GM12878 (cell line): Measurements from ENCODE around the gene CYTIP. TPM values are rescaled to one million over a fixed set of nuclear protein-coding genes. Genes with fewer than 3 reads are reported as not detected.

Experiments used
- ATAC-seq: fragments of 200-7000 bp; cut with Tn5 transposase; 3 replicates; pipeline ENCODE4 v1.9.1; 2020; ENCODE audit warnings: mild to moderate bottlenecking, moderate library complexity
- BruUV-seq: library from RNA; stranded (reverse); fragments of 400-500 nt; replicated peaks from 2 replicates; lab custom pipeline; 2021; lab: Mats Ljungman, UMichigan
- CTCF ChIA-PET: fragments of 300-600 bp; sonication (Branson Sonifier 250); formaldehyde crosslinking; extraction: SDS; loops from one replicate; lab custom pipeline; 2021; ENCODE audit warnings: inconsistent platforms; lab: Yijun Ruan, JAX
- POLR2A ChIA-PET: fragments of 350-600 bp; formaldehyde crosslinking; extraction: SDS; loops from one replicate; lab custom pipeline; 2021; ENCODE audit warnings: inconsistent platforms; lab: Charles Lee
- RAD21 ChIA-PET: fragments of 300-600 bp; sonication (Branson Sonifier 250); formaldehyde crosslinking; loops from one replicate; lab custom pipeline; 2023; ENCODE audit warnings: antibody characterized with exemption; ENCODE audit not compliant: unreplicated experiment; lab: Charles Lee
- SMC1A ChIA-PET: fragments of 300-600 bp; sonication (Branson Sonifier 250); formaldehyde crosslinking; loops from one replicate; lab custom pipeline; 2023; ENCODE audit not compliant: unreplicated experiment, uncharacterized antibody; lab: Charles Lee
- DNase-seq: peaks from one replicate; pipeline ENCODE4 v3.0.0-alpha.2; 2011; ENCODE audit warnings: low read depth, low spot score
- FAIRE-seq: peaks from 3 replicates; lab custom pipeline; 2011; peaks lifted over from hg19 to GRCh38; lab: Jason Lieb, UNC
- H2AFZ ChIP-seq: 2 replicates; pipeline ENCODE4 v1.6.0; 2011; ENCODE audit warnings: low read depth, low read length, control low read depth; ENCODE audit not compliant: control insufficient read depth
- H3K27ac ChIP-seq: 2 replicates; pipeline ENCODE4 v1.5.1; 2011; ENCODE audit warnings: control low read depth; ENCODE audit not compliant: control insufficient read depth, insufficient read depth
- H3K27me3 ChIP-seq, 2 experiments: replicated peaks in 1 of 2; 2 replicates each; pipeline versions ENCODE4 v1.6.0 to v1.6.1; 2011; ENCODE audit warnings: low read length in 1 of 2; ENCODE audit not compliant: control insufficient read depth in 2 of 2, insufficient read depth in 2 of 2
- H3K36me3 ChIP-seq, 2 experiments: 2 replicates each; pipeline ENCODE4 v1.5.1; 2011; ENCODE audit warnings: low read length in 1 of 2; ENCODE audit not compliant: control insufficient read depth in 2 of 2, insufficient read depth in 2 of 2
- H3K4me1 ChIP-seq: 2 replicates; pipeline ENCODE4 v1.6.1; 2011; ENCODE audit warnings: mild to moderate bottlenecking, low read length, moderate library complexity, mixed read lengths; ENCODE audit not compliant: control insufficient read depth, insufficient read depth
- H3K4me2 ChIP-seq: 2 replicates; pipeline ENCODE4 v1.6.0; 2011; ENCODE audit warnings: control low read depth; ENCODE audit not compliant: control insufficient read depth, insufficient read depth
- H3K4me3 ChIP-seq: fragments of 200-600 bp; sonication (generic); 2 replicates; pipeline ENCODE4 v1.5.1; 2016
- H3K79me2 ChIP-seq: 2 replicates; pipeline ENCODE4 v1.6.0; 2011; ENCODE audit warnings: low read length; ENCODE audit not compliant: control insufficient read depth, insufficient read depth
- H3K9ac ChIP-seq: 2 replicates; pipeline ENCODE4 v1.8.0; 2011; ENCODE audit warnings: low read length, control low read depth, mixed read lengths; ENCODE audit not compliant: control insufficient read depth, insufficient read depth
- H3K9me3 ChIP-seq: replicated peaks from 3 replicates; pipeline ENCODE4 v1.5.1; 2011; ENCODE audit warnings: mild to moderate bottlenecking, low read length; ENCODE audit not compliant: control insufficient read depth, insufficient read depth
- H4K20me1 ChIP-seq: 2 replicates; pipeline ENCODE4 v1.6.0; 2011; ENCODE audit not compliant: control insufficient read depth, insufficient read depth
- KDM1A ChIP-seq: fragments of 200-600 bp; sonication (generic); IDR thresholded peaks from 2 replicates; pipeline ENCODE4 v1.6.1; 2016; ENCODE audit warnings: borderline replicate concordance
- NFYA ChIP-seq: IDR thresholded peaks from 2 replicates; pipeline ENCODE4 v1.6.1; 2011; ENCODE audit warnings: low read depth, mild to moderate bottlenecking, low read length, improper control_type of control experiment, borderline replicate concordance
- PAX8 ChIP-seq: fragments of 450-650 bp; IDR thresholded peaks from 2 replicates; pipeline ENCODE4 v1.6.1; 2017; ENCODE audit warnings: mild to moderate bottlenecking, moderate library complexity
- POLR2AphosphoS5 ChIP-seq: IDR thresholded peaks from 2 replicates; pipeline ENCODE4 v1.6.1; 2011; ENCODE audit warnings: mild to moderate bottlenecking, low read length, inconsistent platforms
- WGBS: methylation state at CpG from one replicate; pipeline ENCODE4 v1.1.6; 2016; ENCODE audit warnings: low lambda C conversion rate; ENCODE audit not compliant: insufficient replicate concordance, insufficient coverage; ENCODE audit errors: missing lambda C conversion rate; 5-methylcytosine and 5-hydroxymethylcytosine counted together
- in situ Hi-C: fragments of 300-500 bp; cut with MboI; formaldehyde crosslinking; loops from 9 replicates; pipeline ENCODE4 v1.14.3; 2018; ENCODE audit warnings: mixed read lengths
- intact Hi-C: fragments of 100-400 bp; cut with micrococcal nuclease; formaldehyde crosslinking; loops from one replicate; pipeline ENCODE4 v1.14.2; 2022; ENCODE audit not compliant: unreplicated experiment
- polyA plus RNA-seq, 11 experiments: library from polyadenylated mRNA; depleted of rRNA in 4 of 11; unstranded in 6 of 11; stranded (reverse) in 5 of 11; fragments of >200 nt; fragmentation: Nextera tagmentation in 4 of 11; fragmentation: Illumina TruSeq in 1 of 11; extraction: Ambion mirVana in 4 of 11; extraction: Trizol in 1 of 11; gene quantifications; 1 replicate in 1 of 11; 2 replicates in 10 of 11; pipeline versions ENCODE4 v1.2.1 to v1.2.3, GENCODE V29; 2011 to 2016; ENCODE audit warnings: inconsistent platforms in 2 of 11, missing spikeins in 2 of 11, low read depth in 1 of 11
- total RNA-seq, 4 experiments: library from RNA; depleted of rRNA in 3 of 4; stranded (reverse); fragments of >200 nt in 3 of 4; fragmentation: Illumina TruSeq in 1 of 4; extraction: Trizol in 1 of 4; gene quantifications; 2 replicates each; pipeline versions ENCODE4 v1.2.1 to v1.2.3, GENCODE V29; 2013 to 2021

The CYTIP gene
- total and polyA plus RNA-seq, 10 of the 15 experiments (the other 5 are each of a cell fraction or from before 2014, with no cell fraction given), result 55.1 to 178 (median 73.4) TPM

GRCh38 chr2:157421331-157421944 lies 22.5 kb downstream of the CYTIP start:
- peaks cover 11 to 52% of the 10 kb centered on the region in 2 experiments for H3K36me3 ChIP-seq
- DNase-seq (no peak), FAIRE-seq (no peak), ATAC-seq (no peak)
- no peaks in the 10 kb centered on the region; the same call in 1 of the 2 replicates for H4K20me1 ChIP-seq
- intact Hi-C loops (no loop called here), in situ Hi-C loops (loop anchor here (25.0 kb wide), 1 partner anchor 909 kb away; no protein-coding TSS in a partner anchor)
- H3K9ac ChIP-seq, result no peak overlapping the region
- H3K79me2 ChIP-seq, result peaks cover 41% of the 10 kb centered on the region
- H3K4me3 ChIP-seq, result 0 out of 2 replicates have a peak overlapping the region, but pooled peaks have one; percentile 1
- BruUV-seq, result no TSS peak
- ChIA-PET POLR2A (interaction anchor here (0.8 to 6.5 kb wide), 6 partner anchors 10 to 85 kb away, joined by 3 to 62 read pairs (median 4); no protein-coding TSS in a partner anchor), SMC1A (interaction anchor here (0.8 to 10.7 kb wide), 13 partner anchors 10 to 94 kb away, joined by 3 to 218 read pairs (median 5); partner anchors contain the start of gene CYTIP), RAD21 (interaction anchor here (1.0 to 2.5 kb wide), 10 partner anchors 8 to 119 kb away, joined by 3 to 19 read pairs (median 5); partner anchors contain the start of genes CYTIP and ERMN), CTCF (interaction anchor here (1.2 to 2.7 kb wide), 10 partner anchors 11 to 96 kb away, joined by 3 to 11 read pairs (median 5); partner anchors contain the start of gene ERMN)
- no peaks in the 10 kb centered on the region for H3K27me3 ChIP-seq
- 98% methylated on average over 2 of the region's 2 CpGs for WGBS
- H3K9me3 ChIP-seq, result peaks cover 5% of the 10 kb centered on the region
- H3K27ac ChIP-seq, result peak overlapping the region; percentile 52
- H2AFZ ChIP-seq, result no peak overlapping the region
- peaks cover 31% of the 10 kb centered on the region for H3K4me1 ChIP-seq
- TF ChIP-seq PAX8 (peak; percentile 54; the same call in 1 of the 2 replicates), NFYA (no peak), POLR2AphosphoS5 (0 out of 2 replicates have a peak, but pooled peaks have one; percentile 3), KDM1A (no peak)
- H3K4me2 ChIP-seq, result peak overlapping the region; percentile 5; the same call in 1 of the 2 replicates
